HG02840 (cell line): Measurements from ENCODE around the gene MTR.

Experiments used
- ATAC-seq: cut with Tn5 transposase; IDR thresholded peaks from one replicate; pipeline ENCODE4 v1.9.1; 2021; ENCODE audit warnings: mild to moderate bottlenecking, moderate library complexity, moderate number of reproducible peaks; ENCODE audit not compliant: unreplicated experiment, low FRiP score

MTR gene

DNA sequence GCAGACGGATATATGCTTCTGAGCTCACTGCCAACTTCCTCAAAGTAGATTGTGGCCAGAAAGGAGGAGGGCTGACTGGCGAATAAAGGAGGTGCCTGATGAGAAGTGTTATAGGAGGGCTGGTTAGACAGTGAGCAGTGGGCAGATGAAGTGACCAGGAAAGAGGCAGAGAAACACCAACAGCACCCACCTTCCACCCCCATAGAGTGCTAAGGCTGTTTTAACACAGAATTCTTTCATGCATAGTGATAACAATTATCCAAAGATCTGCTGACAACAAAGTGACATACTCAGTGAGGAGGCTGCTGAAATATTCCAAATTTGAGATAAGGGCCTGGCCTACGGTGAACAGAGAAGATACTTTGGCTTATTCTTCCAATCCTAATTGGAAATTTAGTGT is 21.2 kb upstream of the MTR start:
- ATAC-seq, result no peak

GRCh38 chr1:236774926-236775325 is 20.2 kb upstream of the MTR start:
- no peak for ATAC-seq

DNA sequence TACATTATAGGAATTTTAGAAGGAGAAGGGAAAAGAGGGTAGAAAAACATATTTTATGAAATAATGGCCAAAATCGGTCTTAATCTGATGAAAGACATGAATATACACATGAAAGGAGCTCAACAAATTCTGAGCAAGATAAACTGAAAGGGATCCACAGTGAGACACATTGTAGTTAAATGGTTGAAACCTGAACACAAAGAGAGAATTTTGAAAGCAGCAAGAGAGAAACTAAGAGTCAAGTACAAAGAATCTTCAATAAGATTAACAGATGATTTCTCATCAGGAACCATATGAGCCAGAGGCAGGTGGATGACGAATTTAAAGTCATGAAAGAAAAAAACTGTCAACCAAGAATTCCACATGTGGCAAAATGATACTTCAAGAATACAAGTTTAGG is 15.8 kb upstream of the MTR start:
- no peak for ATAC-seq

- ATAC-seq, result no peak
These were observed 9.6 kb upstream of the MTR start for GRCh38 chr1:236785477-236785876.

DNA sequence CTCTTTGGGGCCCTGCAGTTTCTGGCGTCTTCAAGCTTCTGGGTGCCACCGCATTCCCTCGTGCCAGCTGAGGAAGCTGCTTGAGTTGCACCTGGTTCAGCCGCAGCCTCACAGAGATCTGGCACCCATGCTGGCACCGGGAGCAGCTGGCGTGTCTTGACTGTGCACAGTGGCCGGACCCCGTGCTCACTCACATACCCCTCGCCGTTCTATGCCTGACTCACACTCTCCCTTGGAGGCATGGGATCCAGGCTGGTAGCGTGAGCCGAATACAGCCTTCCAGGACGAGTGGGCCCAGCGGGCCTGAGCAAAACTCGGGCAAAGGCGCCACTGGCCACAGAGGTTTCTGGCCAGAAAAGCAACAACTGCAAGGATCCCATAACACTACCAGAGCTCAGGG is 8.6 kb upstream of the MTR start:
- no peak for ATAC-seq

DNA sequence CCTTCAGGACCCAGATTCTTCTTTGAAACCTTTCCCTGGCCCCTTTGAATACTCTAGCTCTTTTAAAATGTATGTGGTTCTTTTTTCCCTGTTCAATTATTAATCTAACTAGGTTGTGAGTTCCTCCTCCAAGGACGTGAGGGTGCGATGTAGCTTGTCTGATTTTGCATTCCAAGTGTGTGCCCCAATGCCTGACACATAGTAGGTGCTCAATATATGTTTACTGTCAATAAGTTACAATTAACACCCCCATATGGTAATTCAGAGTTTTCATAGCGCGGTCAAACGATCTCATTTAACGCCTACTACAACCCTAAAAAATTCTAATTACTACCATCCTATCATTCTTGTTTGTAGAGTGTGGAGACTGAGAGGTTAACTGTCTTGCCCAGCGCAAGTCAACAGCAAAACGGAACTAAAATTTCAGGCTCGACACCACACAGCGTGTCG is 482 bp upstream of the MTR start:
- ATAC-seq, result no peak

DNA sequence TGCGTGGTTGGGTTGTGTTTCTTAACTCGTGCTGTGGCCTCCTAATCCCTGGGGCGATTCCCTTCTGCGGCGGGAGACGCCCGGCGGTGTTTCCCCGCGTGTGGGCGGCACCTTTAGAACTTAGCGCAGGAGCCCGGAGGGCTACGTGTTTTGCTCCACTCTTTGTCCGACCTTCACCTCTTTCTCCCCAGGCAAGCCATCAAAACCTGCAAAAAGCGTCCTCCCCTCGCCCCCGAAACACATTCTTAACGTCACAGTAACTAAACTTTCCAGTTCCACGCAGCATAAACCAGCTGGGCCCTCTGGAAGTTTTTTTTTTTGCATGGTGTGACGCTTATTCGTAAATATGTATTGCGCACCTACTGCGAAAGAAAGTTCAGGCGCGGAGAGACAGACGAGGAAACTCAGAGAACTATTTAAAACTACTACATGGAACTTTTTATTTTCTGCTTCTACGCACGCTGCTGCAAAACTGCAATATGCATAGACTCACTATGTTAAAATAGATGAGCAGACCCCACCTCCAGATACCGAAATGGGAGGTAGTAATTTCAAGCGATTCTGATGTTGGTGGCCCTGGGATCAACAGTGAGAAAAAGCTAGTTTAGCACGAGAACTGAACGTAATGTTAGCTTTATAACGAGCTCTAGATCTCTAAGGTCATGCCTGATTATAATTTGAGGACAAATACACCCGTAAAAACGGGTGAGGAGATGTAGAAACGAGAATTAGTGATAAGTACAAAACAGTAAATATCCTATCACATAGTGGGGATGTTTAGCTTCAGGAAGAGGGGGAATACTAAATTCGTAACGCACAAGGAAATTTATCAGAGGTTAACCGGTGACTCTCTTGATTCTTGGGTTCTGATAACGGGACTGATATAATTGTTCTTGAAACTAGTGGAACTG is 920 bp downstream of the MTR start:
- ATAC-seq, result peak; percentile 26

GRCh38 chr1:236799001-236799400 is 3.9 kb downstream of the MTR start:
- no peak for ATAC-seq

DNA sequence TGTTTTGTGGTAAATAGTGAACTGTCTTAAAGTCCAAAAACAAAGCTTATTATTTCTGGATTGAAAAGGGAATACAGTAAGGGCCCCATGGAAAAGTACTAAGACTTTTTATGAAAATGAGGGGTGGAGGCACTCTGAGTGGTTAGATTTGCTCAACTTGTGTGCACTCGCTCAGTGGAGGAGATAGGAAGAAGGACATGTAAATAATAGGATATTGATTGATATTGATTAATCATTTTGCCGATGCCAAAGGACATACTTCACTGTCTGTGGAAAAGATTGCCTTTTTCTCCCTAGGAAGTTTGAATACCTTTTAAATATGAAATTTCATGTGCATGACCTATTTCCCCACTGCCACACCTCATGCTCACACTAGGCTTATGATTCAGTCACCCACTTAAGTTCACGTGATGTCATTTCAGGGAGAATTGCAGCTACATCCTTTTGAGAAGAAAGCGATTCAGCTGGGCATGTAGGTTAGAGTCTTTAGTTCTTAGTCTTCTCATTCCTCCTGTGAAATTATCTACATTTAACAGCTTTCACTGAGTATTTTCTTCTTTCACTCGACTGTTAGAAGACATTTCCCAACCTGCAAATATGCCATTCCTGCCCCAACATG is 5.0 kb downstream of the MTR start:
- ATAC-seq, result no peak

DNA sequence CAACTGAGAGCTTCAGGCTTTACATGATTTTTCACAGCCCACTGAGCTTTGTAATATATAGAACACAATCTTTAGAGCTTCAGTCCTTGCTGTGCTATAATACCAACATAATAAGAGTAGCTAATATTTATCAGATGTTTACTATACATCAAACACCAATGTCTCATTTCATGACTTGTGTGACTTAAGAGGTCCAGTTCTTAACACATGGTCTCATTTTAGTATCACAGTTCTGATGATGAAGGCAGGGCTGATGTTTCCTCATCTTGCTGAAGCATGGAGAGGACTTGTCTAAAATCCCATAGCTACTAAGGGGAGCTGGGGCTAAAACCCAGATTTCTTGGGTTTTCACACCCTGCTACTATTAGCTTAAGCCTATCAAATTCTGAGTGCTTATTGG is 5.5 kb downstream of the MTR start:
- ATAC-seq, result no peak

- no peak for ATAC-seq
These were observed 7.2 kb downstream of the MTR start for GRCh38 chr1:236802264-236802663.

DNA sequence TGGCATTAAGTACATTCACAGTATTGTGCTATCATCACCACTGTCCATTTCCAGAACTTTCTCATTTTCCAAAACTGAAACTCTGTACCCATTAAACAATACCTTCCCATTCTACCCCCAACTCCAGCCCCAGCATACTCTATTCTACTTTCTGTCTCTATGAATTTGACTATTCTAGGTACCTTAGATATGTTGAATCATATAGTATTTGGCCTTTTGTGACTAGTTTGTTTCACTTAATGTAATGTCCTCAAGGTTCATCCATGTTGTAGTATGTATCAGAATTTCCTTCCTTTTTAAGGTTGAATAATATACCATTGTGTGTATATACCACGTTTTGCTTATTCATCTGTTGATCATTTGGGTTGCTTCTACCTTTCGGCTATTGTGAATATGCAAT is 11.5 kb downstream of the MTR start:
- no peak for ATAC-seq

- no peak for ATAC-seq
These were observed 12.9 kb downstream of the MTR start for GRCh38 chr1:236808005-236808404.

- ATAC-seq, result no peak
These were observed 13.6 kb downstream of the MTR start for GRCh38 chr1:236808564-236809130.

- ATAC-seq, result no peak
These were observed 14.1 kb downstream of the MTR start for GRCh38 chr1:236809148-236809547.

DNA sequence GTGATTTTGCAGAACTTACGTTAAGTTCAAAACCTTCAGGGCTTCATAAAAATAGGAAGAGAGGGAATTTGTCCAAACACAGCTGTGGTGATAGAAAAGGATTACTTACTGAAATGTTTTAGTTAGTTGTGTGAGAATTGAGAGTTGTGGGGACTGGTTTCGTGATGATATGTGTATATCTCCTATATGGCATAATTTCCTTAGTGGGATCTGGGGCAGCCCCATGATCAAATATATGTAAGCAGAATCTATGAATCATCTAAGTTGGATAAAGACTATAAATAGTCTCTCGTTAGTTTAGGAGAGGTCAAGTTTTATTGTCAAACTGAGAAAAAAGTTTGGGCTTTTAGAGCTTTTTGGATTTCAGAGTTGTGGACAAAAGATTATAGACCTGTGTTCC is 14.9 kb downstream of the MTR start:
- ATAC-seq, result no peak

DNA sequence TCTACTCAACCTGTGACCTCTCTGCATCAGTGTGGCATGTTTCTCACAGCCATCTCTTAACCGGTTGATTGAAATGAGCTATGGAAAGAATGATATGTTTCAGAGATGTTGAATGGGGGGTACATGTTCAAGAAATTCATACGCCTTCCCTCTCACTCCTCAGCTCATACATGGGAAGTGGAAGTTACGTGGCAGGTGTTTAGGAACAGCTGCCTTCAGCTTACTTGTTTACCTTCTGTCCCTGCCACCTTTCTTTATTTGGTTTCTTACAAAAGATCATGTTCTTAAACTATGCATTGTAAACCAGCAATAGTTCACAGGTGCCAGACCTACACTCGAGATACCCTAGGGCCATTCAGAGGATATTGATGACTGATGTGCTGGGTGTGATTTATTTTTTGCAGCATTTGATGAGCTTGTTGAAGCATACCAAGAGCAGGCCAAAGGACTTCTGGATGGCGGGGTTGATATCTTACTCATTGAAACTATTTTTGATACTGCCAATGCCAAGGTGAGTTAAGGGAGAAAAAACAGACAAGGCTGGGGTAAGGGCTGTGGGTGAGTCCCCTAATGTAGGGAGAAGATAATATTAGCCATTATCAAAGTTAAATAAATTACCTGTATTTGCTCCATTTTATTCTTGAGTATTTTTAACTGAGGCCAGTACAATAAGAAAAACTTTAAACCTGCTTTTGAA is 17.4 kb downstream of the MTR start:
- ATAC-seq, result no peak

DNA sequence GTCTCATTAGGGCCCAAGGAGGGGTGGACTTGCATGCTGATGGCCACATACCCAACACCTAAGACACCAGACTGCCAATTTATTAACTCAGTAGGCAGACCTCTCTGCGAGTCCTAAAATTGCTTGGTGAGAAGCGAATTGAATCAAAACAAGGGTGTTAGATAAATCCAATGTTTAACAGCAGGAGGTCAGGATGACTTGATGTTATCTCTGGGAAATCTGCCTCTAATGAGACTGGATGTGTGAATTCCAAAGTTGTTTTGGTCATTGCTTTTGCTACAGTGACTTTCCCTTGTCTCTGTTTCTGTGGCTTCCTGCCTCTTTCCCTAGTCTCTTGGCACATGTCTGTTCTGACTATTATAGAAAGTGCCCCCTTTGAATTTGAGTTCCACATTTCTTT is 20.8 kb downstream of the MTR start:
- ATAC-seq, result no peak

DNA sequence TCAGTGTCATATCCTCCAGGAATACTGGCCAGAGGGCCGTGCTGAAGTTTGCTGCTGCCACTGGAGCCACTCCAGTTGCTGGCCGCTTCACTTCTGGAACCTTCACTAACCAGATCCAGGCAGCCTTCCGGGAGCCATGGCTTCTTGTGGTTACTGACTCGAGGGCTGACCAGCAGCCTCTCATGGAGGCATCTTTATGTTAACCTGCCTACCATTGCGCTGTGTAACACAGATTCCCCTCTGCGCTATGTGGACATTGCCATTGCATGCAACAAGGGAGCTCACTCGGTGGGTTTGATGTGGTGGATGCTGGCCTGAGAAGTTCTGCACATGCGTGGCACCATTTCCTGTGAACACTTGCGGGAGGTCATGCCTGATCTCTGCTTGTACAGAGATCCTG is 24.8 kb downstream of the MTR start:
- no peak for ATAC-seq

- no peak for ATAC-seq
These were observed 26.1 kb downstream of the MTR start for GRCh38 chr1:236821091-236821627.

DNA sequence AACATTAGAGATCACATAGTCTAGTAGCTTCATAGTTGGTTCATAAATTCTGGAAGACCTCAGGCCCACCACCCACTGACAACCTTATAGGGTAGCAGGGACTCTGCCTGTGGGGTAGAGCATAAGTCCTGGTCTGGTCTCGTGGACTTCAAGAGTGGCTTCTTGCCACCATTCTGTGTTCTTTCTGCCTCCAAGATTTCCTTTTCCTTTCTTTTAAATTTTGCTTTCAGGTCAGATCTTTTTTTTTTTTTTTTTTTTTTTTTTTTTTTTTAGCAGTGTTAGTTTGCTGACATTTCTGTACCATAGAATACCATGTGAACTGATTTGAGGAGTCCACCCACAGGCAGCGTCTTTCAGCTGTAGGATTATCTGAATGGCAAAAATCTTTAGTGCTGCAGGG is 28.5 kb downstream of the MTR start:
- ATAC-seq, result no peak
